GOT3 (cell line): Measurements from ENCODE around the gene SUCNR1.
"Not testable (repeated sequence)": the region's sequence is repeated elsewhere in the genome, so short reads cannot be mapped to it uniquely, and the experiment has no call there.

ENCODE experiments used
- DNase-seq: peaks from one replicate; lab custom pipeline; 2025; ENCODE audit warnings: mixed read lengths; lab: John Stamatoyannopoulos, UW

Gene SUCNR1

GRCh38 chr3:151900884-151901643, 27.6 kb downstream of the SUCNR1 start:
- no peak for DNase-seq

GRCh38 chr3:151901644-151902285, 28.3 kb downstream of the SUCNR1 start:
- DNase-seq, result no peak

- DNase-seq, result no peak
Observed at GRCh38 chr3:151903501-151903991, 30.1 kb downstream of the SUCNR1 start.

GRCh38 chr3:151905647-151906046, 32.2 kb downstream of the SUCNR1 start:
- DNase-seq, result no peak

- no peak for DNase-seq
Observed at GRCh38 chr3:151906751-151907150, 33.3 kb downstream of the SUCNR1 start.

- DNase-seq, result no peak
Observed at GRCh38 chr3:151908399-151908798, 35.0 kb downstream of the SUCNR1 start.

GRCh38 chr3:151909681-151910405, 36.4 kb downstream of the SUCNR1 start:
- no peak for DNase-seq

DNA sequence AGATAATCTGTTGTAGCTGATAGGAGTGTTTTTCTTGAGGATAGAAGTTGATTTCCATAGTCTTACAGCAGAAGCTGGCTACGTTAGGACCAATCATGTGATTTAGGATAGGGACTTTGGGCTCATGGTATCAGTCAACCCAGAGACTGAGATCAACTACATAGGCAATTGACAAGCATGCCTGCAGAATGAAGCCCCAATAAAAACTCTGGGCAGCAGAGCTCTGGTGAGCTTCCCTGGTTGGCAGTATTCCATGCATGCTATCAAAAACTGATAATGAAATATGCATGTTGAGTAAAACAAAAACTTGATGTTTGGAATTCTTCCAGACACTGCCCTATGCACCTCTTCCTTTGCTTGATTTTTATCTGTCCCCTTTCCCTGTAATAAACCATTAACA, 38.0 kb downstream of the SUCNR1 start:
- DNase-seq, result no peak

GRCh38 chr3:151912028-151912427, 38.6 kb downstream of the SUCNR1 start:
- DNase-seq, result no peak

DNA sequence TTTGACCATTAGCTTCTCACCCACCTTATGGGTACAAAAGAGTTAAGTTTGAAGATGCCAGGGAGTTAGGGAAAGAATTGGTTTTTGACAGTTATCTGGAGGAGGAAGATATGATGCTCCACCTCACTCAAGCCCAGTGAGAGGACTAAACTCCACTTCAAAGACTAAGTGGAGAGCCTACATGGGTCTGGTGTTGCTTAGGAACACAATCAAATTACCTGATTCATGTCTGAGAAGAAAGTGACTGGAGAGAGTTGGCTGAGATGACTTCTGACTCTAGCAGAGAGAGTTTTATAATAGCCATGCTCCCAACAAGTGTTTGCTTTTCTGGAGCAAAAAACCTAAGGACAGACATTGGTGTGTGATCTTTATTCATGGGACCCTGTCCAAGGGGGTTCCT, 43.3 kb downstream of the SUCNR1 start:
- DNase-seq, result no peak

DNA sequence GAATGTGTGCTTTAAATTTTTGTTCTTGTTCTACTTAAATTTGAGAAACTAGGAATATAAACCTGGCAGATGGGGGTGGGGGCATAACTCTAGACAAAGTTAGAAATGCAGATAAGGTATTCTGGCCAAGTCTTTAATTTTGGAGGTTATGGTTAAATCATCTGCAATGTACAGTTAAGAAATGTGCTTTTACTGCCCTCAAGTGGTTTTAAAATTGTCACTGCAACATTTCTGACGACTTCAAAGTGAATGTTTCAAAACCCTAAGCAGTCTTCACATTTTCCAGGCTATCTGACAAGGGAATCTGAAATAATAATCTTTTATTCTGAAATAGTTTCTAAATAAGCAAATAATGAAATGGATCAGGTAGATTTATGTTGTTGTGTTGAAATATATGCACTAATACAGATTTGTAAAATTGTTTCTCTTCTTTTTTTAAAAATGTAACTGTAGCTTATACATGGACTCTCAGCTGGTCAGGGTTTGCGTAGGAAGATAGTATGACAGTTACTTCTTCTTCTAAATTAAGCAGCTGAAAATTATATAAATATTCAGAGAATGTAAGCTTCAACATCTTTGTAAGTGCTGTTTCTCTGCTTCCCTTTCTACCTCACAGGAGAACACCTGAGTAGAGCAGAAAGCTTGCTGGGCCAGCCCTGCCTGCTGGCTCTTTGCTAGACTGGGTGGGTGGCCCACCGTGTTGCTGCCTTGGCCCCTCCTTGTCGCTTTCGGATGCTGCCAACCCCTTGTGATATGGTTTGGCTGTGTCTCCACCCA, 45.0 kb downstream of the SUCNR1 start:
- DNase-seq, result no peak

GRCh38 chr3:151919030-151919328, 45.5 kb downstream of the SUCNR1 start:
- no peak for DNase-seq

DNA sequence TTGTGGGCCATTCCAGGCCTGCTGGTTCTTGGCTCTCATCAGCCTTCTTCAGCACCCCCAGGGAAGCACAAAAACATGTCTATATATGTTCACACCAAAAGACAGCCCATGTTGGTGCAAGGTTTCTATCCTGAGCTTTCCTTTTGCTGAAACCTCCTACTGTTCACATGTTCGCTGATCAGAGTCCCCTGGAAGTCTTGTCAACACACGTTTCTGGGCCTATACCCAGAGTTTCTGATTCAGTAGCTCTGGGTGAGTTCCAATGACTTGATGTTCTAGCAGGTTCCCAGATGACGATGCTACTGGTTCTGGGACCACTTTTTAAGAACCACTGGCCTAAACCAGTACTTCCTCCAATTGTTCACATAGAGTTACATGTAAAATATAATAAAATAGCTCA, 46.0 kb downstream of the SUCNR1 start:
- DNase-seq, result no peak

GRCh38 chr3:151923901-151924300, 50.5 kb downstream of the SUCNR1 start:
- DNase-seq, result no peak

DNA sequence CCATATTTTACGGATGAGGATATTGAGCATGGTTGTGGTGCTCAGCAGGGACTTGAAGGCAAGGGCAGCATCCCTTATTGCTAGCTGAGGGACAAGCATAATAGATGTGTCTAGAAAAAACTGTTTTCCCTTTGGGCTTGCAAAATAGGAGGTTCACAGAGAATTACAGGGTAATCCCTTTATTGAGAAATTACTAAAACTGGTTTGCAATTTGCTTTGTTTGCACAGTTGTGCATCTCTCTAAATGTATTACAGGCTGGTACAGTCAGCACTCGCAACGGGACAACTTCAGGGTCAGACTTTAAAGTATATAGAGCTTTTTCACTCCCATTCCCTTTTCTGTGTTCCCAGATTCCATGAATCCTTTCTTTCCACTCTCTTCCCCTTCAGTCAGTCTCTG, 51.3 kb downstream of the SUCNR1 start:
- no peak for DNase-seq

DNA sequence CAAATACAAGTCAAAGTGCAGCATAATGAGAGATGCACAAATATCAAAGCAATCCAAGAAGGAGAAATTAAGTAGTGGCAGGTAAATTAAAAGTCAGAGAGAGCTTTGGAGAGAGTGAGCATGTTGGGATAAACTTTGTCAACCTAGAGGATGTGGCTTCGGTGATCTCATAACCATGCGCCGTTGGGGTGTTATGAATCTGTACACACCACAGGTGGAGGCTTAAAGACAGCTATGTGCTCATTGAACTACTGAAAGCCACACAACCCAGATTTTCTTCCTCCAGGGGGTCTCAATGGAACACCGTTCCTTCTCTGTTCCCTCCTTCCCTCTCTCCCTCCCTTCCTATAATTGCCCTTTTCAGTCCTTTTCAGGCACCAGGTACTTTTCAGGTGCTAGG, 52.0 kb downstream of the SUCNR1 start:
- no peak for DNase-seq

GRCh38 chr3:151925876-151926275, 52.4 kb downstream of the SUCNR1 start:
- DNase-seq, result no peak

GRCh38 chr3:151926956-151927355, 53.5 kb downstream of the SUCNR1 start:
- no peak for DNase-seq

- not testable (repeated sequence) for DNase-seq
Observed at GRCh38 chr3:151927915-151928525, 54.6 kb downstream of the SUCNR1 start.

GRCh38 chr3:151931171-151931570, 57.7 kb downstream of the SUCNR1 start:
- no peak for DNase-seq

DNA sequence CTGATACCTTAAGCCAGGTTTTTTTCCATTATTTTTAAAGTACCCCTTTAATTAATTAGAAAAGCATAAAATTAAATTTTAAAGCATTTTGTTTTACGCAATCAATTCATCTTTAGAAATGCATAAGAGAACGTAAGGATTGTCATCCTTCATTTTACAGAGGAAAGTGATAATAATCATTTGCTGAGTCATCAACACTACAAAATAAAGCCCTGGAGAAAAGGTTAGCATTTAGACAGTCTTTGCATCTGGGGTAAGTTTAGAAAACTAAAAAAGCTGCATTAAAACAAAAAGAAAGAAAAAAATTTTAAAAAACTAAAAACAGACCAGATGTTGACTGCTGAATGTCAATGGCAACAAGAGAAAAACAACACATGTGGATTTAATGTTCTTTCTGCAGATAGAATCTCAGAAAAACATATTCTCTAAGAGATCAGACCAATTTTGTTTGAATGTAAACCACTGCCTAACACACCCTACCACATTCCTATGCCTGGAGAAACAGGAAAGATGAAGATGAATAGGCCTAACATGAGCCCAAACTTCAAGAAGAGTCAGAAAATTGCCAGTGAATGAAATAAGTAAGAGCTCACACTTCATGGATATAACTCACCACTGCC, 59.9 kb downstream of the SUCNR1 start:
- no peak for DNase-seq
